GM10266 (cell line): Measurements from ENCODE around the gene MACROD2.
"Not testable (repeated sequence)": the region's sequence is repeated elsewhere in the genome, so short reads cannot be mapped to it uniquely, and the experiment has no call there.

Experiments
- DNase-seq: peaks from one replicate; pipeline ENCODE4 v3.0.0; 2012; ENCODE audit errors: extremely low spot score
- CTCF ChIP-seq: IDR thresholded peaks from 2 replicates; pipeline ENCODE4 v1.5.1; 2012; ENCODE audit warnings: mild to moderate bottlenecking, low read depth; ENCODE audit not compliant: control insufficient read depth, insufficient read depth; ENCODE audit errors: missing control alignments

MACROD2 gene

GRCh38 chr20:14997791-14998190 is 1002.5 kb downstream of the MACROD2 start:
- no peak for DNase-seq
- TF ChIP-seq CTCF: no peak

- DNase-seq: no peak
- TF ChIP-seq CTCF: no peak
Observed at GRCh38 chr20:15005300-15005986, 1010.1 kb downstream of the MACROD2 start.

GRCh38 chr20:15011631-15012030 is 1016.3 kb downstream of the MACROD2 start:
- no peak for DNase-seq
- TF ChIP-seq CTCF: no peak

- DNase-seq: no peak
- no peak for TF ChIP-seq CTCF
Observed at GRCh38 chr20:15012566-15012965, 1017.2 kb downstream of the MACROD2 start.

- DNase-seq: not testable (repeated sequence)
Observed at GRCh38 chr20:15016875-15017274, 1021.6 kb downstream of the MACROD2 start.

GRCh38 chr20:15018966-15019365 is 1023.6 kb downstream of the MACROD2 start:
- no peak for TF ChIP-seq CTCF

GRCh38 chr20:15020845-15021244 is 1025.5 kb downstream of the MACROD2 start:
- DNase-seq: no peak
- TF ChIP-seq CTCF: no peak

More at GRCh38 chr20:15018966-15019365, 1023.6 kb downstream of the MACROD2 start:
- DNase-seq: no peak

- TF ChIP-seq CTCF: no peak
- DNase-seq: no peak
Observed at GRCh38 chr20:15022921-15023320, 1027.6 kb downstream of the MACROD2 start.
